Fibroblast of peridontal ligament (primary cell): ENCODE results near the gene CAPZA1.
A peak's percentile ranks its signal among the peaks of the same experiment; 100 is the strongest.

Source experiments
- DNase-seq: peaks from one replicate; pipeline ENCODE4 v3.0.0-alpha.2; 2010; ENCODE audit errors: extremely low read depth

Gene CAPZA1

GRCh38 chr1:112676543-112676942, 56.9 kb downstream of the CAPZA1 start:
- DNase-seq = no peak

DNA sequence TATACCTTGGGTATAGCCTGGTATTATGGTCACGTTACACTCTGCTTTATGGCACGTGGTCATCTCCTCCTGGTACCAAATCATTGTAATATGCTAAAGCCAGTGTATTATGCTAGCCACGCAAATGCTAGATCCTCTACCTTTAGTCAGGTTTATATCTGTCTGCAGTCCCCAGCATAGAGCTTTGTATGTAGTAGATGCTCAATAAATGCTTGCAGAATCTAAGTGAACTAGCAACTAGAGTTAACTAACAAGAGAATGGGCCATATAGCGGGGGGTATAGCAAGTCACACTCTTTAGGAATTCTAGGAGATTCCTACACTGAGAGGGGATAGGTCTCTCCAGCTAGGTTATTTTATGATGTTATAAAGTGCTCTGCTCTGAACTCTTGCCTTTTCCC, 57.9 kb downstream of the CAPZA1 start:
- DNase-seq = no peak

DNA sequence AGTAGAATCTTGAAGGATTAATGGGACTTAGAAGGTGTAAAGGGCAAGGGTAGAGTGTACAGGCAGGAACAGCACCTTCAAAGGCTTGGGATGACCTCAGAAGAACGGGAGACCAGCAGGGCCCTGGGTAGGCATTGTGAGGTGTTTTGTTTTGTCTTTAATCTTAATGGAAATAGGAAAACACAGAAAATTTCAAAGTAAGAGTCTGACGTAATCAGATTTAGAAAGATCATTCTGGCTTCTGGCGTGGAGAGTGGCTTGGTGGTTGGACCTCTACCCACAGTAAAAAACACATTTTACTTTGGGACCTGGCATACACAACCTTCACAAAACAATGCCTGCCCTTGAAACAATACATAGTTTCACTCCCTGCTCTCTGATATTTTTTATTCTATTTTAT, 59.0 kb downstream of the CAPZA1 start:
- DNase-seq = no peak

GRCh38 chr1:112685913-112686312, 66.3 kb downstream of the CAPZA1 start:
- DNase-seq = no peak

- DNase-seq = peak; percentile 26
These were observed 66.8 kb downstream of the CAPZA1 start for GRCh38 chr1:112686417-112686816.

- DNase-seq = no peak
These were observed 67.2 kb downstream of the CAPZA1 start for GRCh38 chr1:112686835-112687234.

- no peak for DNase-seq
These were observed 67.7 kb downstream of the CAPZA1 start for GRCh38 chr1:112687361-112687760.

DNA sequence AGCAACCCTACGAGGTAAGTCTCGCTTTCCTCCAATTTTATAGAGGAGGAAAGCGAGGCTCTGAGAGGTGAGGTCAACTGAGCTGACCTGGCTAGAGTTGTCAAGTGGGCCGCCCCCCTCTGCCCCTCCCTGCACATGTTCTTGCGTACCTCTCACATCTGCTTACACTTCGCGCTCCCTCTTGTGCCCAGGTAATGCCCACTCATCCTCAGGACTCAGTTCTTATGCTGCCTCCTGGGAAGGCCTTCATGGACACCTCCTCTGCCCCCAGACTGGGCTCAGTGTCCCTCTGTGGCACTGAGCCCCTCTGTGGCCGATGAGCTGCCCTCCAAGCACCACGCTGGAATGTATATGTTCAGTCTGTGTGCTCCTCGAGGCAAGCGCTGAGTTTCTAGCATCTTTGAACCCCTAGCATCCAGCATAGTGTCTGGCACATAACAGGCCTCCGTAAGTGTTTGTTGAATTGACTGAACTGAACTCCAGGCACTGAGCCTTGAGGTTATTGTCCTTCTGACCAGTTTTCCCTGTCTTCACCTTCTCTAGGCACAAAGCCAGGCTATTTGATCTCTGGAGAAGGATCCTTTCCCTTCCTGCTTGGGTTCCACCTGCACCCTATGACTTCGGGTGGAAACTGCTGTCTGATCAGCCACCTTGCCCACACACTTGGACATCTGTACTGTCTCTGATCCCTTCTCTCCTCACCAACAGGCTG, 68.3 kb downstream of the CAPZA1 start:
- no peak for DNase-seq

DNA sequence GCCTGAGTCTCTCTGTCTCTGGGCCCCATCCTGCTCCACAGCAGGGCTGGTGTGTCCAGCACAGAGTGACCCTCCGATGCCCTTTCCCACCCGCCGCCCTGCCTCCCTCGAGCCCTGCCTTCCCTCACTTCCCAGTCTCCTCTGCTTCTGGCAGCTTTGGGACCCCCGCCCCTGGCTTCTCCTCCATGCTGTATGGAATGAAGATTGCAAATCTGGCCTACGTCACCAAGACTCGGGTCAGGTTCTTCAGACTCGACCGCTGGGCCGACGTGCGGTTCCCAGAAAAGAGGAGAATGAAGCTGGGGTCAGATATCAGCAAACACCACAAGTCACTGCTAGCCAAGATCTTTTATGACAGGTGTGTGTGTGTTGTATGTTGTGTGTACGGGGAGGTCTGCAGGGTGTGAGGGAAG, 69.2 kb downstream of the CAPZA1 start:
- no peak for DNase-seq

- DNase-seq = no peak
These were observed 69.7 kb downstream of the CAPZA1 start for GRCh38 chr1:112689196-112689841.

- no peak for DNase-seq
These were observed 70.2 kb downstream of the CAPZA1 start for GRCh38 chr1:112689842-112690237.

GRCh38 chr1:112692681-112693080, 73.0 kb downstream of the CAPZA1 start:
- no peak for DNase-seq

DNA sequence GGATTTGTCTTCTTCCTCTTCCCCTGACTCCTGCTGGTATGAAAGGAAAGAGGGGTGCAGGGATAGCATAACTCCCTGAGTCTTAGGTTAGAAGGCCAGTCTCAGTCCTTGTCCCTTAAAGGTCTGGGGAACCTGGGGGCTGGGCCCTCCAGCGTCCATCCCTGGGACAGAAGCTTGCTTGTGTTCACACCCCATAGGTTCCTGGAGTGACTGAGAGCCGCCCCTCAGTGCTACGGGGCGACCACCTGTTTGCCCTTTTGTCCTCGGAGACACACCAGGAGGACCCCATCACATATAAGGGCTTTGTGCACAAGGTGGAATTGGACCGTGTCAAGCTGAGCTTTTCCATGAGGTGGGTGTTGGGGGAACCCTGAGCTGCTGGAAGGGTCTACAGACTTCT, 74.2 kb downstream of the CAPZA1 start:
- no peak for DNase-seq

DNA sequence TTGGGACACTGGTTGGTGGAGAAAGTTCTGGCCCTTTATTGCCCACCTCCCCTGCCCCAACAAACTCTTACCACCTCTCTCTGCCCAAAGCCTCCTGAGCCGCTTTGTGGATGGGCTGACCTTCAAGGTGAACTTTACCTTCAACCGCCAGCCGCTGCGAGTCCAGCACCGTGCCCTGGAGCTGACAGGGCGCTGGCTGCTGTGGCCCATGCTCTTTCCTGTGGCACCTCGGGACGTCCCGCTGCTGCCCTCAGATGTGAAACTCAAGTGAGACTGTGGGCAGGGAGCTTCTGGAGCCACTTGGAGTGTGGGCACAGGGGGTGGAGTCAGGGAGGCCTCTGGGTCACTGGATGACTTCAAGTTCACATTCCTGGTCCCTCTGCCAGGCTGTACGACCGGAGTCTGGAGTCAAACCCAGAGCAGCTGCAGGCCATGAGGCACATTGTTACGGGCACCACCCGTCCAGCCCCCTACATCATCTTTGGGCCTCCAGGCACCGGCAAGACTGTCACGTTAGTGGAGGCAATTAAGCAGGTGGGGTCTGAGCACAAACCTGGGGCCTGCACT, 74.8 kb downstream of the CAPZA1 start:
- DNase-seq = no peak

DNA sequence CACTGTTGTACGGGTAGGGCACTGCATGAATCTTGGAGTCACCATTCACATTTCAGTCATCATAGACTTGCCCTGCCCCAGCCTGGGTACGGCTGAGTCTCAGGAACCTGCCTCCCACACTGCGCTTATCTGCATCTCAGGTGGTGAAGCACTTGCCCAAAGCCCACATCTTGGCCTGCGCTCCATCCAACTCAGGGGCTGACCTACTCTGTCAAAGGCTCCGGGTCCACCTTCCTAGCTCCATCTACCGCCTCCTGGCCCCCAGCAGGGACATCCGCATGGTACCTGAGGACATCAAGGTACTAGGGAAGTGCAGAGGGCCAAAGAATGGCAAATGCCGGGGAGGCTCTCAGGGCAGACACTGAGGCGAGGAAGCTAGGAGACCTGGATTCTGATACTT, 75.6 kb downstream of the CAPZA1 start:
- DNase-seq = no peak

- no peak for DNase-seq
These were observed 77.1 kb downstream of the CAPZA1 start for GRCh38 chr1:112696578-112697314.

- no peak for DNase-seq
These were observed 78.2 kb downstream of the CAPZA1 start for GRCh38 chr1:112697781-112698201.

DNA sequence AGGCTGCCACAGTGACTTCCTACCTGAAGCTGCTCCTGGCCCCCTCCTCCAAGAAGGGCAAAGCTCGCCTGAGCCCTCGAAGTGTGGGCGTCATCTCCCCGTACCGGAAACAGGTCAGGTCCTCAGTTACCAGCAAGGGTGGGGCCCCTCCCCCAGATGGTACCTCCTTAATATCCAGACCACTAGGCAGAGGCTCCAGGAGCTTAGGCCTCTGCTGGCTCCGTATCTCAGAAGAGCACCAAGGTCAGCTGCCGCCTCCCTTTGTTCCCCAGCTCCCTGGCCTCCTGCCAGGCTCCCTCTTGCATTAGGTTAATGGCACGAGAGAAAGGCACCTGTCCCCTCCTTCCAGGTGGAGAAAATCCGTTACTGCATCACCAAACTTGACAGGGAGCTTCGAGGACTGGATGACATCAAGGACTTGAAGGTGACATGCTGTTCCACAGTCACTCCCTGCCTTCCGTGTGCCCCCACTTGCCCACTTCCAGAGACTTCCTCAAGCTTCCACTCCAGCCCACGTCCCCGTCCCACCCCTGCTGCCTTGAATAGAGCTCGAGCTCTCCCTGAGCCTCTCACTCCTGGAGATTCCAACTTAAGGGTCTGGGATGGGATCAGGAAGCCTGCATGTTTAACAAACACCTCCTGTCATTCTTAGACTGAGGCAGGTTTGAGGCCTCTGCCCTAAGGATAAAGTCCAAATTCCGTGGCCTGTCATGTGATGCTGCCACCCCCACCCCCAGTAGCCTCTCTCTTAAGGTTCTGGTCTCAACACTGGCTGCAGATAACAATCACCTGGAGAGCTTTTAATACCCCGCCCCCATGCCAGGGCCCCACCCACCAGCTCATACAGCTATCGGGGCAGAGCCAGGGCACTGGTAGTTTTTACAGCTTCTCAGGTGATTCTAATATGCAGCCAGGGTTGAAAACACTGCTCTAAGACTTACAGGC, 79.0 kb downstream of the CAPZA1 start:
- no peak for DNase-seq

DNA sequence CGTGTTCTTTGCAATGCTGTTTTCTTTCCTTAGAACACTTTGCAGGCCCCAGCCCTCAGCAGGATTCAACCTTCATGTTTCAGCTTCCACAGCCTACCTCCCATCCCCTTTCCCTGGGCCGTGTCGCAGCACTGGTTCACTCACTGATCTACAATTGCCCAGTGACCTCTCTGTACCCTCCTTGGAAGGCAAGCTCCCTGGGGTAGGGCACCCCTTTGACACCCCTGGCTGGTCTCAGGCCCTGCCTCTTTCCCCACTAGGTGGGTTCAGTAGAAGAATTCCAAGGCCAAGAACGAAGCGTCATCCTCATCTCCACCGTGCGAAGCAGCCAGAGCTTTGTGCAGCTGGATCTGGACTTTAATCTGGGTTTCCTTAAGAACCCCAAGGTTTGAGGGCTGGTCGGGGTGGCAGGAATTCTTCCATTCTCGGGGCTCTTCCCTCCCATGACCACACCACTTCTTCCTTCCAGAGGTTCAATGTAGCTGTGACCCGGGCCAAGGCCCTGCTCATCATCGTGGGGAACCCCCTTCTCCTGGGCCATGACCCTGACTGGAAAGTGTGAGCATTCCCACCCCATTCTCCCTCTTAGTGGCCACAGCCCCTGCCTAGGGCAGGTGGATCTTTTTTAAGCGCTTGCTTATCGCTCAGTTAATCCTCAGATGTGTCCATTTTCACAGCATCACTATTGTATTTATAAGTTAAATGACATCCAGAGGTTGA, 80.0 kb downstream of the CAPZA1 start:
- DNase-seq = no peak

DNA sequence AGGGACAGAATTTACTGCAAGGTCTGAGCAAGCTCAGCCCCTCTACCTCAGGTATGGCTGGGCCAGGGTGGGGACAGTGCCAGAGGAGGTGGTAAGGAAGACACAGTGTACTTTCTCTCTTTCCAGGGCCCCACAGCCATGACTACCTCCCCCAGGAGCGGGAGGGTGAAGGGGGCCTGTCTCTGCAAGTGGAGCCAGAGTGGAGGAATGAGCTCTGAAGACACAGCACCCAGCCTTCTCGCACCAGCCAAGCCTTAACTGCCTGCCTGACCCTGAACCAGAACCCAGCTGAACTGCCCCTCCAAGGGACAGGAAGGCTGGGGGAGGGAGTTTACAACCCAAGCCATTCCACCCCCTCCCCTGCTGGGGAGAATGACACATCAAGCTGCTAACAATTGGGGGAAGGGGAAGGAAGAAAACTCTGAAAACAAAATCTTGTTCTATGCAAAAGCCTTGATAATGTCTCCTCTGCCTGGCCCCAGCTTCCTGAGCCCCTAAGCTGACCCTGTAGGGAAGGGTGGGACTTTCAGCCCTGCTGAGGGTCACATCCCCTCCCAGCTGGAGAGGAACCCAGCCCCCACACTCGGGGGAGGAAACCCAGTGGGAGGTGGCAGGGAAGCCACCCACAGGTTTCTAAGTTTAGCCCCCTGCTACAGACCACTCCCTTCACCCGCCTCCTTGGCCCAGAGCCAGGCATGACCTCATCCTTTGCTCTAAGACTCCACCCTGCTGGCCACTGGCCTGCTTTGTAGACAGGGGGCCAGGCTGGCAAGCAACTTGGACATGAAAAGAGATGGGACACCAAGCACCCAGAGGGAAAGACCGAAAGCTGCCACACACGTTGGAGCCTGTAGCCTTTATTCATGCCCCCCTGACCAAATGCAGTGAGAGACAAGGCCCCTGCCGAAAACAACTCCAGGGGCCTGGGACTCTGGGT, 80.9 kb downstream of the CAPZA1 start:
- peak; percentile 94 for DNase-seq
